ENCODE data around the gene GRAMD2B.

DNA sequence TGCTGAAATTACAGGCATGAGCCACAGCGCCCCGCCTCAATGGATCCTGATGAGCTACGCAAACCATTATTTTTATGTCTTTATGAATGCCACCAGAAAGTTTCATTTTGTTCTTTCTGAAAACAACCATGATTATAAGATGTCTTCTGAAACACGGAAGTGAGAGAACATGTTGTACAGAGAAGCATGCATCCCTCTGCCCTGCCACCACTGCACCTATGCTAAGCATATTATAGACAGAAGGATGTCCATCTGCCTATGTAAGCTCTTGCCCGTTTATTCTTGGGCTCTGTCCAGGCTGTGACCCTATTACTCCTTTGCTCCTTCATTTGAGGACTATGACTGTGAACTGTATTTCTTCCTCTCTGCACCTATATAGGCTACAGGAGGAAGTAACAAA is 74.3 kb downstream of the GRAMD2B start:
- TF ChIP-seq POLR2A (IDR thresholded peaks at IDR 0.05) (no peak), EP300 (IDR thresholded peaks at IDR 0.05) (no peak)
- TF ChIP-seq, protein P1, sequence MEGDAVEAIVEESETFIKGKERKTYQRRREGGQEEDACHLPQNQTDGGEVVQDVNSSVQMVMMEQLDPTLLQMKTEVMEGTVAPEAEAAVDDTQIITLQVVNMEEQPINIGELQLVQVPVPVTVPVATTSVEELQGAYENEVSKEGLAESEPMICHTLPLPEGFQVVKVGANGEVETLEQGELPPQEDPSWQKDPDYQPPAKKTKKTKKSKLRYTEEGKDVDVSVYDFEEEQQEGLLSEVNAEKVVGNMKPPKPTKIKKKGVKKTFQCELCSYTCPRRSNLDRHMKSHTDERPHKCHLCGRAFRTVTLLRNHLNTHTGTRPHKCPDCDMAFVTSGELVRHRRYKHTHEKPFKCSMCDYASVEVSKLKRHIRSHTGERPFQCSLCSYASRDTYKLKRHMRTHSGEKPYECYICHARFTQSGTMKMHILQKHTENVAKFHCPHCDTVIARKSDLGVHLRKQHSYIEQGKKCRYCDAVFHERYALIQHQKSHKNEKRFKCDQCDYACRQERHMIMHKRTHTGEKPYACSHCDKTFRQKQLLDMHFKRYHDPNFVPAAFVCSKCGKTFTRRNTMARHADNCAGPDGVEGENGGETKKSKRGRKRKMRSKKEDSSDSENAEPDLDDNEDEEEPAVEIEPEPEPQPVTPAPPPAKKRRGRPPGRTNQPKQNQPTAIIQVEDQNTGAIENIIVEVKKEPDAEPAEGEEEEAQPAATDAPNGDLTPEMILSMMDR (IDR thresholded peaks at IDR 0.05), result no peak
